NCI-H524 treated with DMSO at 0.1 percent for 48 hours (cell line): Measurements from ENCODE around the gene CLEC1A.
"Not testable (repeated sequence)": the region's sequence is repeated elsewhere in the genome, so short reads cannot be mapped to it uniquely, and the experiment has no call there.

Experiments
- DNase-seq: peaks from one replicate; lab custom pipeline; 2025; lab: John Stamatoyannopoulos, UW

Gene CLEC1A

GRCh38 chr12:10052193-10052913 is 46.4 kb downstream of the CLEC1A start:
- no peak for DNase-seq

GRCh38 chr12:10048526-10048925 is 50.3 kb downstream of the CLEC1A start:
- no peak for DNase-seq

GRCh38 chr12:10042167-10042566 is 56.6 kb downstream of the CLEC1A start:
- DNase-seq = no peak

- no peak for DNase-seq
Observed at GRCh38 chr12:10033783-10034545, 64.8 kb downstream of the CLEC1A start.

GRCh38 chr12:10031771-10032175 is 67.0 kb downstream of the CLEC1A start:
- DNase-seq = no peak

GRCh38 chr12:10031321-10031720 is 67.5 kb downstream of the CLEC1A start:
- no peak for DNase-seq

GRCh38 chr12:10030446-10030845 is 68.3 kb downstream of the CLEC1A start, which contains the start of gene CLEC9A:
Gene CLEC9A, plus strand, starts transcription at chr12:10030682. Its CDS starts 22,006 bp downstream, at chr12:10052688.
- DNase-seq = no peak

GRCh38 chr12:10027721-10028120 is 71.1 kb downstream of the CLEC1A start:
- no peak for DNase-seq

GRCh38 chr12:10027311-10027710 is 71.5 kb downstream of the CLEC1A start:
- no peak for DNase-seq

- DNase-seq = not testable (repeated sequence)
Observed at GRCh38 chr12:10026666-10027065, 72.1 kb downstream of the CLEC1A start.

- DNase-seq = no peak
Observed at GRCh38 chr12:10025236-10025635, 73.5 kb downstream of the CLEC1A start.

GRCh38 chr12:10021342-10021741 is 77.4 kb downstream of the CLEC1A start:
- no peak for DNase-seq
